CD4-positive, alpha-beta memory T cell (primary cell): ENCODE measurements around the gene TACC3. TPM values are rescaled to one million over a fixed set of nuclear protein-coding genes. Genes with fewer than 3 reads are reported as not detected.

Experiments
- CTCF ChIA-PET: fragments of 350-600 bp; sonication (Branson Sonifier 250); formaldehyde crosslinking; loops from one replicate; lab custom pipeline; 2021; ENCODE audit warnings: inconsistent platforms; ENCODE audit not compliant: partially characterized antibody; lab: Charles Lee
- POLR2A ChIA-PET: fragments of 350-600 bp; sonication (Branson Sonifier 250); formaldehyde crosslinking; loops from one replicate; lab custom pipeline; 2021; ENCODE audit not compliant: partially characterized antibody; lab: Charles Lee
- DNase-seq, 5 donors: peaks; one replicate each; pipeline versions ENCODE4 v3.0.0 to v3.0.0-alpha.2; 2020 to 2022; ENCODE audit warnings: mixed read lengths in 1 of 5
- H3K27ac ChIP-seq: one replicate; pipeline ENCODE4 v1.7.0; 2013; ENCODE audit warnings: low read depth, low read length
- H3K27me3 ChIP-seq: 2 replicates; pipeline ENCODE4 v1.7.0; 2013; ENCODE audit warnings: mild to moderate bottlenecking, low read length, moderate library complexity; ENCODE audit not compliant: insufficient read depth
- H3K36me3 ChIP-seq: 2 replicates; pipeline ENCODE4 v1.7.0; 2013; ENCODE audit warnings: mild to moderate bottlenecking, low read length, moderate library complexity; ENCODE audit not compliant: insufficient read depth
- H3K4me1 ChIP-seq: 2 replicates; pipeline ENCODE4 v1.7.0; 2013; ENCODE audit warnings: mild to moderate bottlenecking, low read length, moderate library complexity; ENCODE audit not compliant: insufficient read depth
- H3K4me3 ChIP-seq, 2 donors: one replicate each; pipeline ENCODE4 v1.7.0; 2013; ENCODE audit warnings: low read length in 2 of 2, mild to moderate bottlenecking in 1 of 2
- H3K9me3 ChIP-seq, 2 donors: one replicate each; pipeline ENCODE4 v1.7.0; 2013; ENCODE audit warnings: low read length in 2 of 2, control low read depth in 1 of 2; ENCODE audit not compliant: control insufficient read depth in 1 of 2
- H3K27ac Mint-ChIP-seq, 7 donors: one replicate each; pipeline ENCODE4 v1.8.0; 2020 to 2021; ENCODE audit warnings: mixed read lengths in 7 of 7, mild to moderate bottlenecking in 6 of 7, inconsistent platforms in 3 of 7, moderate library complexity in 3 of 7
- H3K27me3 Mint-ChIP-seq, 2 donors: one replicate each; pipeline ENCODE4 v1.8.0; 2020 to 2021; ENCODE audit warnings: mixed read lengths in 2 of 2
- H3K36me3 Mint-ChIP-seq, 2 donors: one replicate each; pipeline ENCODE4 v1.8.0; 2020 to 2021; ENCODE audit warnings: mixed read lengths in 2 of 2, inconsistent platforms in 1 of 2, mild to moderate bottlenecking in 1 of 2
- H3K4me1 Mint-ChIP-seq, 4 donors: one replicate each; pipeline ENCODE4 v1.8.0; 2020 to 2021; ENCODE audit warnings: mixed read lengths in 4 of 4, mild to moderate bottlenecking in 1 of 4
- H3K4me3 Mint-ChIP-seq, 8 donors: one replicate each; pipeline ENCODE4 v1.8.0; 2020 to 2021; ENCODE audit warnings: mixed read lengths in 8 of 8, mild to moderate bottlenecking in 7 of 8, moderate library complexity in 6 of 8, inconsistent platforms in 3 of 8
- H3K9me3 Mint-ChIP-seq, 8 donors: one replicate each; pipeline ENCODE4 v1.8.0; 2020 to 2021; ENCODE audit warnings: mixed read lengths in 8 of 8, mild to moderate bottlenecking in 5 of 8, inconsistent platforms in 3 of 8, moderate library complexity in 1 of 8
- intact Hi-C: fragments of 100-400 bp; cut with micrococcal nuclease; formaldehyde crosslinking; loops from one replicate; pipeline ENCODE4 v1.15.1; 2023
- polyA plus RNA-seq, 2 donors: library from polyadenylated mRNA; unstranded; fragments of 300-500 nt; fragmentation: Illumina TruSeq; gene quantifications; one replicate each; pipeline ENCODE4 v1.2.3, GENCODE V29; 2021
- total RNA-seq, 2 experiments: library from RNA; stranded (reverse); gene quantifications; one replicate each; pipeline ENCODE4 v1.2.3, GENCODE V29; 2021

TACC3 gene
- total and polyA plus RNA-seq, 4 experiments from 2014 or later: 37.3 to 136 (median 97.7) TPM

DNA sequence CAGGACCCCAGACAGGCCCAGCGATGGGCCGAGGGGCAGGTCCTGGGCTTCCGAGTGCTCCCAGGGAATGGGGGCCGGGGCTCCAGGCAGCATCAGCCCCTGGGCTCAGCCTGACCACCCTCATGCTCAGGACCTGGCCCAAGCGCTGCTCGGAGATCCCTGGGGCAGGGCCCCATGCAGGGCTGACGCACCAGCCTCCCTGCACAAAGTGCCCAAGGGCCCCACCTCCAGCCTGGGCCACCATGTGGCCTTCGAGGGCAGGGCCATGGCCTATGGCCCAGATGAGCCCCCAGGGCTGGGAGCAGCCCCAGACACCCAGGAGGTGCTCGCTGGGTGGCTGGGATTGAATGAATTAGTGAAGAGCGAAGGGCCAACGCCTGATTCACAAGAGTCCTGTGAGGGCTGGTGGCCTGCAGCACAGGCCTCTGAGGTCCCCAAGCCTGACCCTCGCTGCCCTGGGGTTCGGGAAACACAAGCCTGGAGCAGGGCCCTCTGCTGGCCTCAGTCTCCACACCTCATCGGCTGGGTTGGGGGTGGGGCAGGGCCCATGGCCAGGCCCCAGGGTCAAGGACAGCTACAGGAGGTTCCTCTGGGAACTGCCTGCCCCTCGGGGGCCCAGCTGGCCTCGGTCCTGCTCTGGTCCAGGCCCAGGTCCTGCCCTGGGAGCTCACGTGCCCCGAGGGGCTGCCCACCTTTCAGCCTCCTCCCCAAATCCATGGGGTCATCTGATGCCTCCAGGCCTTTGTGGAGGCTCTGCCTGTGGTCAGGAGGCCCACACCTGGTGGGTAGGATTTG, 58.5 kb downstream of the TACC3 start:
- Histone ChIP-seq H3K4me1 (no peaks in the 10 kb centered on the region), H3K9me3 (no peaks in the 10 kb centered on the region), H3K27ac (no peak overlapping the region), H3K4me3 (no peak overlapping the region), H3K36me3 (no peaks in the 10 kb centered on the region), H3K27me3 (no peaks in the 10 kb centered on the region)
- Mint-ChIP-seq H3K36me3 (no peaks in the 10 kb centered on the region), H3K4me1 (no peaks in the 10 kb centered on the region), H3K4me3 (no peak overlapping the region), H3K27ac (peak overlapping the region in 1 of 7 donors; percentile 63), H3K27me3 (no peaks in the 10 kb centered on the region), H3K9me3 (no peaks in the 10 kb centered on the region)
- intact Hi-C loops: no loop called here
- DNase-seq: no peak
- CTCF ChIA-PET: no interaction called here
- POLR2A ChIA-PET: no interaction called here

DNA sequence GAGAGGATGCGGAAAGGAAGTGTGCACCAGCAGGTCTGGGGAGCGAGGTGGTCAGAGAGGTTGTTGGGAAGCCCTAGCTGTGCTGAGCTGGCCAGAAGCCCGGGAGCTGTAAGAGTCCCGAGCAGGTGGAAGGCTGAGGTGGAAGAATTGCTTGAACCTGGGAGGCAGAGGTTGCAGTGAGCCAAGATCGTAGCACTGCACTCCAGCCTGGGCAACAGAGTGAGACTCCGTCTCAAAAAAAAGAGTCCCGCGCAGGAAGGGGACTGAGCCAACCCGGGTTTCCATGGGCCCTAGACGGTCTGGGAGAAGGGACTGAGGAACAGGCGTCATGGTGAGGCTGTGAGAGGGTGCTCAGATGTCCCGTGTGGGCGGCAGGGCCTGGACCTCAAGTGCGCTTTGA, 59.1 kb downstream of the TACC3 start:
- no peak overlapping the region for H3K27ac ChIP-seq
- no peak for DNase-seq
- no peaks in the 10 kb centered on the region for H3K36me3 ChIP-seq
- Mint-ChIP-seq H3K27me3 (no peaks in the 10 kb centered on the region), H3K27ac (peak overlapping the region in 1 of 7 donors; percentile 63), H3K9me3 (no peaks in the 10 kb centered on the region), H3K4me1 (no peaks in the 10 kb centered on the region), H3K4me3 (no peak overlapping the region), H3K36me3 (no peaks in the 10 kb centered on the region)
- CTCF ChIA-PET: interaction anchor here (0.8 kb wide), 1 partner anchor 31 kb away, joined by 3 read pairs; no protein-coding TSS in a partner anchor
- H3K4me3 ChIP-seq: no peak overlapping the region
- intact Hi-C loops: no loop called here
- POLR2A ChIA-PET: no interaction called here
- no peaks in the 10 kb centered on the region for H3K9me3 ChIP-seq
- no peaks in the 10 kb centered on the region for H3K4me1 ChIP-seq
- H3K27me3 ChIP-seq: no peaks in the 10 kb centered on the region

DNA sequence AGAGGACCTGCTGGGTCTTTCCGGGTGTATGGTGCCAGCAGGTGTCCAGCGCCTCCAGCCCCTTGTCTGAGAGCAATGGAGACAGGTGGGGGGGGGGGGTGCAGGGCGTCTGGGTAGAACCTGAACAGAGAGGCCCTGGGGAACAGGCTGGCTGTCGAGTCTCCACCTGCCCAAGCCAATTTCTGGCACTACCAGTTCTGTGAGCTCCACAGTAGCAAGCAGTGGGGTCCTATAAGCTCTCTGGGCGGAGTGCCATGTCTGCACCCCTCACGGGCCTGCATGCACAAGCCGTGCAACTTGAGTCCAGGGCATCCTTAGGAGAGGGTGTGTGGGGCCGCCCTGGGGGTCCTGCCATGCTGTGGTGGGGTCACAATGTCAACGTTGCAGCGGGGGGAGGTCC, 61.7 kb downstream of the TACC3 start:
- Histone ChIP-seq H3K27ac (no peak overlapping the region), H3K9me3 (no peaks in the 10 kb centered on the region), H3K4me3 (no peak overlapping the region), H3K27me3 (no peaks in the 10 kb centered on the region), H3K36me3 (no peaks in the 10 kb centered on the region), H3K4me1 (no peaks in the 10 kb centered on the region)
- CTCF ChIA-PET: no interaction called here
- Mint-ChIP-seq H3K9me3 (no peaks in the 10 kb centered on the region), H3K4me3 (no peak overlapping the region), H3K27ac (no peak overlapping the region), H3K36me3 (no peaks in the 10 kb centered on the region), H3K4me1 (no peaks in the 10 kb centered on the region), H3K27me3 (no peaks in the 10 kb centered on the region)
- no peak for DNase-seq
- POLR2A ChIA-PET: no interaction called here
- intact Hi-C loops: no loop called here

DNA sequence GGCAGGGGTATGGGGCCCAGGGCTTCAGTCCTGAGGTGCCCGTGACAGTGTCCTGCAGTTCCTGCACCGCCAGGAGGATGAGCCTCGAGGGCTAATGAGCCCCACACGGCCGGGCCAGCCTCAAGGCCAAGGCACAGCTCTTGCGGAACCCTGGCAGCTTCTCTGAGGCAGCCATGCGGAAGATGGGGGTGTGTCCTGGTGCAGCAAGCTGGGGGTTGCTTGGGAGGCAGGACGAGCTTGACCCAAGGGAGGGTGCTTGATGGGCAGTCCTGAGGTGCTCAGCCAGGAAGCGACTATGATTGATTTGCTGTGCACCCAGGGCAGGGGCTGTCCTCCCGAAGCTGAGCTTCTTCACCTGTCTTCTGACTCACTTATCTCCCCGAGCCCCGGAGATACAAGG, 62.6 kb downstream of the TACC3 start:
- no peak for DNase-seq
- CTCF ChIA-PET: no interaction called here
- H3K27me3 ChIP-seq: no peaks in the 10 kb centered on the region

DNA sequence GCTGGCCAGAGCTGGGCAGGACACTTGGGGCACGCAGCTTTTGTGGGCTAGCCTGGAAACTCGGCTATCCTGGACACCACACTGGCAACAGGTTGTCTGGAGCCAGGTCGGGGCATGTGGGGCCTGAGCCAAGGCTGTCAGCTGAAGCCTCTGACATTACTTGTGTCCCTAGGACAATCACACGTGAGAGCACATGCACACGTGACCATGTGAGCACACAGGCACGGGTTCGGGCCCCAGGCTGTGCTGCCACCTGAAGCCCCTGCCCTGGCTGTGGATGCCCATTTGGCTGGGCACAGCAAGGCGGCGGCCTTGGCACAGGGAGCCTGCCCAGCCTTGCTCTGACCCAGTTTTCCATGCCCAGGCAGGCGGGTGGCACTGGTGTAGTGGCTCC, 63.1 kb downstream of the TACC3 start:
- Histone ChIP-seq H3K27me3 (no peaks in the 10 kb centered on the region), H3K36me3 (no peaks in the 10 kb centered on the region), H3K9me3 (no peaks in the 10 kb centered on the region), H3K4me1 (no peaks in the 10 kb centered on the region), H3K27ac (no peak overlapping the region), H3K4me3 (no peak overlapping the region)
- Mint-ChIP-seq H3K36me3 (no peaks in the 10 kb centered on the region), H3K9me3 (no peaks in the 10 kb centered on the region), H3K4me1 (no peaks in the 10 kb centered on the region), H3K4me3 (no peak overlapping the region), H3K27me3 (no peaks in the 10 kb centered on the region), H3K27ac (no peak overlapping the region)
- CTCF ChIA-PET: no interaction called here
- POLR2A ChIA-PET: no interaction called here
- DNase-seq: no peak
- intact Hi-C loops: no loop called here

More for the DNA sequence above, 62.6 kb downstream of the TACC3 start:
- H3K27ac Mint-ChIP-seq: no peak overlapping the region
- H3K9me3 ChIP-seq: no peaks in the 10 kb centered on the region
- intact Hi-C loops: no loop called here
- no peaks in the 10 kb centered on the region for H3K4me1 Mint-ChIP-seq
- H3K9me3 Mint-ChIP-seq: no peaks in the 10 kb centered on the region
- H3K4me1 ChIP-seq: no peaks in the 10 kb centered on the region
- H3K36me3 Mint-ChIP-seq: no peaks in the 10 kb centered on the region
- H3K36me3 ChIP-seq: no peaks in the 10 kb centered on the region
- POLR2A ChIA-PET: no interaction called here
- H3K27me3 Mint-ChIP-seq: no peaks in the 10 kb centered on the region
- no peak overlapping the region for H3K4me3 ChIP-seq
- H3K4me3 Mint-ChIP-seq: no peak overlapping the region
- no peak overlapping the region for H3K27ac ChIP-seq

DNA sequence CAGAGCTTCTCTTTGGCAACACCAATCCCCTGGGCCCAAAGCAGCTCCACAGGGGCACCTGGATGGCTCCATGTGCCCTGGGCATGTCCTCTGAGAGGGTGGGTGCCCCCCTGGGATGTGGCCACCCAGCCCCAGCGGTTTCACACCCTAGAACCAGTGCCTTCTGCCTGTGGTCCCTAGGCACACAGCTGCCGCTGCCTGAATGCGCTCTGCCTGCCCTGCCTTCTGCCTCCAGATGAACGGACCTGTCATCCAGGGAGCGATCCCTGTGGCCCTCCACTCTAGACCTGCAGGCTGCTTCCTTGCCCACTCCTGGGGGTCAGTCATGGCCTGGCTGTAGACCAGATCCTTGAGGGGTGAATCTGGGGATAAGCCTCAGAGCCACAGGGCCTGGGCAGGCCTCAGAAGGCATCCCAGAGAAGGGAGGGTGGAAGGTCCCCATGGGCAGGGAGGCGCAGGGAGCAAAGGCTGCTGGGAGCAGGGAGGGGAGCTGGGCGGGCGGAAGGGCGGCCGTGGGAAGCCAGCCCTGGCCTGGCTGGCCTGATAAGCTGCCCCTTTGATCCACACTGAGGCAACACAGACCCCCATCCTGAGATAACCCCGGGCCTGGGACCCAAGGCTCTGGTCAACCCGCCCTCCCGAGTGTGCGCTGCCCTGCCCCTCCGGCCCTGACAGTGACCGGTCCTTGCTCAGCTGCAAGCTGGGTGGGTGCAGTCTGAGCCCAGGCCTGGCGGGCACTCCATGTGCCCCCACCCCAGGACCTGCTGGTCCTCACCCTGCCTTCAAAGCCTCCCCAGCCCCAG, 63.7 kb downstream of the TACC3 start:
- Histone ChIP-seq H3K9me3 (no peaks in the 10 kb centered on the region), H3K36me3 (no peaks in the 10 kb centered on the region), H3K27ac (no peak overlapping the region), H3K4me3 (no peak overlapping the region), H3K4me1 (no peaks in the 10 kb centered on the region), H3K27me3 (no peaks in the 10 kb centered on the region)
- intact Hi-C loops: no loop called here
- Mint-ChIP-seq H3K4me1 (no peaks in the 10 kb centered on the region), H3K9me3 (no peaks in the 10 kb centered on the region), H3K4me3 (no peak overlapping the region), H3K27ac (no peak overlapping the region), H3K36me3 (no peaks in the 10 kb centered on the region), H3K27me3 (no peaks in the 10 kb centered on the region)
- POLR2A ChIA-PET: no interaction called here
- CTCF ChIA-PET: interaction anchor here (0.9 kb wide), 1 partner anchor 23 kb away, joined by 3 read pairs; no protein-coding TSS in a partner anchor
- DNase-seq: no peak

DNA sequence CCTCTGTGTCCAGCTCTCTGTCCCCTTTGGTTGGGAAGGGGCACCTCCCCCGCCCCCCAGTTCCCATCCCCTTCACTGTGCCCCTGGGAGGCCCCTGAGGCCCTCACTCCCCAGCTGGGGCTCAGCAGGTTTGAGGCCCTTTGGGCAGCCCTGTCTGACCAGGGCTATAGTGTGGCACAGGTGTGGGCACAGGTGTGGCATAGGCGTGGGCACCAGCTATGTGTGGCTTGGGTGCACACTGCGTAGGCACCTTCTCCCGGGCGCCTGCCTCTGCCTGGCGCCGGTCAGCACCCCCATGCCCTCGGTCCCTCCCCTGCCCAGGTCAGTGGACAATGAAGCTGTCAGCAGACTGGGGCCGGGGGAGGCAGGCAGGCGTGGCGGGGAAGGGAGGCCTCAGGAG, 64.3 kb downstream of the TACC3 start:
- Histone ChIP-seq H3K4me3 (no peak overlapping the region), H3K27ac (no peak overlapping the region), H3K4me1 (no peaks in the 10 kb centered on the region), H3K36me3 (no peaks in the 10 kb centered on the region), H3K9me3 (no peaks in the 10 kb centered on the region), H3K27me3 (no peaks in the 10 kb centered on the region)
- Mint-ChIP-seq H3K27ac (no peak overlapping the region), H3K4me3 (no peak overlapping the region), H3K4me1 (no peaks in the 10 kb centered on the region), H3K36me3 (peaks cover 0 to 2% of the 10 kb centered on the region in 2 donors), H3K27me3 (no peaks in the 10 kb centered on the region), H3K9me3 (no peaks in the 10 kb centered on the region)
- no peak for DNase-seq
- POLR2A ChIA-PET: no interaction called here
- intact Hi-C loops: no loop called here
- CTCF ChIA-PET: interaction anchor here (0.9 kb wide), 1 partner anchor 22 kb away, joined by 3 read pairs; no protein-coding TSS in a partner anchor
